ENCODE results near the gene CLK2. TPM values are rescaled to one million over a fixed set of nuclear protein-coding genes. Genes with fewer than 3 reads are reported as not detected.
A peak's percentile ranks its signal among the peaks of the same experiment; 100 is the strongest.

Gene CLK2
- total and polyA plus RNA-seq, 2 of the 13 experiments (the other 11 are each of a cell fraction or from before 2014, with no cell fraction given): 20.1 to 73.5 TPM

DNA sequence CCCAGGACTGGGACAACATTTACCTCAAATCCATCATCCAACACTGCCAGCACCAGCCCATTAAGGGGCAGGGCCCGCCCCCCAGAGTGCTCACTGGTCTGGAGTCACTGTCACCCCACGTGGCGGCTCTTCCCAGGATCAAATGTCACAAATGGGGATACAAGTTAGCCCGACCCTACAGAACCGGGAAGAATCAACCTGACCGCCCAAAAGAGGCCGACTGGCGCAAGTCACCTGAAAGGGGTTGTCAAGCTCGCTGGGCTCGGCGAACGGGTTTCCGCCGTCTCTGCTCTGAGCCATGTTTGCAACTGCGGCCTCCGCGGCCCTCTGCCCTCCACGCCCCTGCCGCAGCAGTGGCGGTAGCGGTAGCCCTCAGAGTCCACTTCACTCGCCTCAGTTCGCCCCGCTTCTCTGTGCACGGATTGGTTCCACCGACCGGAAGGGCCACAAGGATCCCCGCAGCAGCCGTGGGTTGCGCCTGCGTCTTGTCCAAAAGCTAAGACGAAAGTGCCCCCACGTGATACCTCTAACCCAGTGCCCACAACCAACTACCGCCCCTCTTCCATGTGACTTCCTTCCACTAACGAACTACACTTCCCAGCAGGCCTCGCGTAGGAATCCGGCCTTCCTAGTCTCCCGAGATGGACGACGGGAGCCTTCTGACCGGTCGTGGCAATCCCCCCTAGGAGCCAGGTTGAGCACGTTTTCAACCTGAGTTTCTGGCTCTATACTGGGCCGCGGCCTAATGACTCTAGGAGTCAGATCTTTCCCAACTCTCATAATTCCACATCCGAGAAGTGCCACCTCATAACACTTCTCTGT is 11.2 kb downstream of the CLK2 start, which contains the start of gene SCAMP3 (continued):
- TF ChIP-seq NFIB (CRISPR knock-in tag; IDR thresholded peaks at IDR 0.05; ENCODE audit: borderline replicate concordance) (no peak), BORCS8-MEF2B (CRISPR knock-in tag; IDR thresholded peaks at IDR 0.05) (peak; percentile 77; the same call in 1 of the 2 replicates), ZFP37 (CRISPR knock-in tag; IDR thresholded peaks at IDR 0.05; ENCODE audit: borderline replicate concordance) (no peak), CC2D1A (CRISPR knock-in tag; IDR thresholded peaks at IDR 0.05) (no peak), KDM5A (IDR thresholded peaks at IDR 0.05; ENCODE audit: borderline replicate concordance, low read length) (no peak; the same call in 1 of the 2 replicates), JUND (CRISPR knock-in tag; IDR thresholded peaks at IDR 0.05) (no peak), ELF4 (CRISPR knock-in tag; IDR thresholded peaks at IDR 0.05; ENCODE audit: borderline replicate concordance) (no peak), ZBTB3 (CRISPR knock-in tag; IDR thresholded peaks at IDR 0.05; ENCODE audit: borderline replicate concordance, low read depth) (no peak), KDM1A (CRISPR knock-in tag; IDR thresholded peaks at IDR 0.05) (no peak), ZNF329 (CRISPR knock-in tag; IDR thresholded peaks at IDR 0.05; ENCODE audit: low read depth) (0 out of 2 replicates have a peak, but pooled peaks have one; percentile 45), KAT7 (CRISPR knock-in tag; IDR thresholded peaks at IDR 0.05; ENCODE audit: borderline replicate concordance) (peak; percentile 84; the same call in 1 of the 2 replicates), ZNF781 (CRISPR knock-in tag; IDR thresholded peaks at IDR 0.05; ENCODE audit: borderline replicate concordance, not compliant biosample characterization) (peak; percentile 76)
- TF ChIP-seq, protein P1, sequence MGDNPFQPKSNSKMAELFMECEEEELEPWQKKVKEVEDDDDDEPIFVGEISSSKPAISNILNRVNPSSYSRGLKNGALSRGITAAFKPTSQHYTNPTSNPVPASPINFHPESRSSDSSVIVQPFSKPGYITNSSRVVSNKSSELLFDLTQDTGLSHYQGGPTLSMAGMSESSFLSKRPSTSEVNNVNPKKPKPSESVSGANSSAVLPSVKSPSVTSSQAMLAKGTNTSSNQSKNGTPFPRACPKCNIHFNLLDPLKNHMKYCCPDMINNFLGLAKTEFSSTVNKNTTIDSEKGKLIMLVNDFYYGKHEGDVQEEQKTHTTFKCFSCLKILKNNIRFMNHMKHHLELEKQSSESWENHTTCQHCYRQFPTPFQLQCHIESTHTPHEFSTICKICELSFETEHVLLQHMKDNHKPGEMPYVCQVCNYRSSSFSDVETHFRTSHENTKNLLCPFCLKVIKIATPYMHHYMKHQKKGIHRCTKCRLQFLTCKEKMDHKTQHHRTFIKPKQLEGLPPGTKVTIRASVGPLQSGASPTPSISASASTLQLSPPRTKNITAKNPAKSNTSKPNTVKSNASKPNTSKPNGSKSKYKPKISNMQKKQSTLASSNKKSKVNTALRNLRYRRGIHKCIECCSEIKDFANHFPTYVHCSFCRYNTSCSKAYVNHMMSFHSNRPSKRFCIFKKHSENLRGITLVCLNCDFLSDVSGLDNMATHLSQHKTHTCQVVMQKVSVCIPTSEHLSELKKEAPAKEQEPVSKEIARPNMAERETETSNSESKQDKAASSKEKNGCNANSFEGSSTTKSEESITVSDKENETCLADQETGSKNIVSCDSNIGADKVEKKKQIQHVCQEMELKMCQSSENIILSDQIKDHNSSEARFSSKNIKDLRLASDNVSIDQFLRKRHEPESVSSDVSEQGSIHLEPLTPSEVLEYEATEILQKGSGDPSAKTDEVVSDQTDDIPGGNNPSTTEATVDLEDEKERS (CRISPR knock-in tag; IDR thresholded peaks at IDR 0.05): peak; percentile 35; the same call in 1 of the 2 replicates
- TF ChIP-seq, protein P2, sequence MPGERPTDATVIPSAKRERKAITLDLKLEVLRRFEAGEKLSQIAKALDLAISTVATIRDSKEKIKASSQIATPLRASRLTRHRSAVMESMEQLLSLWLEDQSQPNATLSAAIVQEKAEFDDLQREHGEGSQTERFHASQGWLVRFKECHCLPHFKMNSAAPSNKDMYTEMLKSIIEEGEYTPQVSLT (CRISPR knock-in tag; IDR thresholded peaks at IDR 0.05; ENCODE audit: borderline replicate concordance, low read depth): no peak
- TF ChIP-seq, protein P3, sequence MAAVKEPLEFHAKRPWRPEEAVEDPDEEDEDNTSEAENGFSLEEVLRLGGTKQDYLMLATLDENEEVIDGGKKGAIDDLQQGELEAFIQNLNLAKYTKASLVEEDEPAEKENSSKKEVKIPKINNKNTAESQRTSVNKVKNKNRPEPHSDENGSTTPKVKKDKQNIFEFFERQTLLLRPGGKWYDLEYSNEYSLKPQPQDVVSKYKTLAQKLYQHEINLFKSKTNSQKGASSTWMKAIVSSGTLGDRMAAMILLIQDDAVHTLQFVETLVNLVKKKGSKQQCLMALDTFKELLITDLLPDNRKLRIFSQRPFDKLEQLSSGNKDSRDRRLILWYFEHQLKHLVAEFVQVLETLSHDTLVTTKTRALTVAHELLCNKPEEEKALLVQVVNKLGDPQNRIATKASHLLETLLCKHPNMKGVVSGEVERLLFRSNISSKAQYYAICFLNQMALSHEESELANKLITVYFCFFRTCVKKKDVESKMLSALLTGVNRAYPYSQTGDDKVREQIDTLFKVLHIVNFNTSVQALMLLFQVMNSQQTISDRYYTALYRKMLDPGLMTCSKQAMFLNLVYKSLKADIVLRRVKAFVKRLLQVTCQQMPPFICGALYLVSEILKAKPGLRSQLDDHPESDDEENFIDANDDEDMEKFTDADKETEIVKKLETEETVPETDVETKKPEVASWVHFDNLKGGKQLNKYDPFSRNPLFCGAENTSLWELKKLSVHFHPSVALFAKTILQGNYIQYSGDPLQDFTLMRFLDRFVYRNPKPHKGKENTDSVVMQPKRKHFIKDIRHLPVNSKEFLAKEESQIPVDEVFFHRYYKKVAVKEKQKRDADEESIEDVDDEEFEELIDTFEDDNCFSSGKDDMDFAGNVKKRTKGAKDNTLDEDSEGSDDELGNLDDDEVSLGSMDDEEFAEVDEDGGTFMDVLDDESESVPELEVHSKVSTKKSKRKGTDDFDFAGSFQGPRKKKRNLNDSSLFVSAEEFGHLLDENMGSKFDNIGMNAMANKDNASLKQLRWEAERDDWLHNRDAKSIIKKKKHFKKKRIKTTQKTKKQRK (IDR thresholded peaks at IDR 0.05; ENCODE audit: low read length): no peak
- TF ChIP-seq, protein P4, sequence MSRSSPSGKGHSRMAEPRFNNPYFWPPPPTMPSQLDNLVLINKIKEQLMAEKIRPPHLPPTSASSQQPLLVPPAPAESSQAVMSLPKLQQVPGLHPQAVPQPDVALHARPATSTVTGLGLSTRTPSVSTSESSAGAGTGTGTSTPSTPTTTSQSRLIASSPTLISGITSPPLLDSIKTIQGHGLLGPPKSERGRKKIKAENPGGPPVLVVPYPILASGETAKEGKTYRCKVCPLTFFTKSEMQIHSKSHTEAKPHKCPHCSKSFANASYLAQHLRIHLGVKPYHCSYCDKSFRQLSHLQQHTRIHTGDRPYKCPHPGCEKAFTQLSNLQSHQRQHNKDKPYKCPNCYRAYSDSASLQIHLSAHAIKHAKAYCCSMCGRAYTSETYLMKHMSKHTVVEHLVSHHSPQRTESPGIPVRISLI (CRISPR knock-in tag; IDR thresholded peaks at IDR 0.05; ENCODE audit: borderline replicate concordance): peak; percentile 37; the same call in 1 of the 2 replicates
- TF ChIP-seq, protein P5, sequence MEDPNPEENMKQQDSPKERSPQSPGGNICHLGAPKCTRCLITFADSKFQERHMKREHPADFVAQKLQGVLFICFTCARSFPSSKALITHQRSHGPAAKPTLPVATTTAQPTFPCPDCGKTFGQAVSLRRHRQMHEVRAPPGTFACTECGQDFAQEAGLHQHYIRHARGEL (CRISPR knock-in tag; IDR thresholded peaks at IDR 0.05): no peak
- TF ChIP-seq, protein P6, sequence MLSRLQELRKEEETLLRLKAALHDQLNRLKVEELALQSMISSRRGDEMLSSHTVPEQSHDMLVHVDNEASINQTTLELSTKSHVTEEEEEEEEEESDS (CRISPR knock-in tag; IDR thresholded peaks at IDR 0.05; ENCODE audit: borderline replicate concordance): no peak

Data from HepG2 (cell line).